Inferior parietal cortex (tissue), 1 donor: Measurements from ENCODE around the gene TMEM201.

Experiments used
- DNase-seq: peaks from one replicate; pipeline ENCODE4 v3.0.0-alpha.2; 2016; ENCODE audit errors: extremely low spot score

Gene TMEM201

GRCh38 chr1:9653491-9654050 lies 64.9 kb downstream of the TMEM201 start:
- no peak for DNase-seq

- no peak for DNase-seq
Measured at GRCh38 chr1:9654051-9654833, 65.5 kb downstream of the TMEM201 start.

GRCh38 chr1:9654834-9655723 lies 66.4 kb downstream of the TMEM201 start:
- no peak for DNase-seq

GRCh38 chr1:9655836-9656235 lies 67.1 kb downstream of the TMEM201 start:
- DNase-seq, result no peak

GRCh38 chr1:9657521-9658032 lies 68.9 kb downstream of the TMEM201 start:
- no peak for DNase-seq

GRCh38 chr1:9658199-9658598 lies 69.5 kb downstream of the TMEM201 start:
- no peak for DNase-seq

GRCh38 chr1:9659328-9659727 lies 70.6 kb downstream of the TMEM201 start:
- no peak for DNase-seq

GRCh38 chr1:9663257-9663656 lies 74.5 kb downstream of the TMEM201 start:
- no peak for DNase-seq
